Measurements from ENCODE around the gene PEX26.

PEX26 gene

GRCh38 chr22:18056161-18056666 is 21.6 kb upstream of the PEX26 start:
- no peak for TF ChIP-seq CTCF (IDR thresholded peaks at IDR 0.05; ENCODE audit: low read depth, low read length)
- Histone ChIP-seq H3K4me3 (ENCODE audit: low read depth, low read length) (no peak overlapping the region), H3K36me3 (no peaks in the 10 kb centered on the region), H3K9me3 (no peaks in the 10 kb centered on the region), H3K27me3 (no peaks in the 10 kb centered on the region), H3K4me1 (peaks cover 8% of the 10 kb centered on the region)
- DNase-seq, result peak; percentile 58

GRCh38 chr22:18056807-18057474 is 20.8 kb upstream of the PEX26 start:
- TF ChIP-seq CTCF (IDR thresholded peaks at IDR 0.05; ENCODE audit: low read depth, low read length), result no peak
- Histone ChIP-seq H3K27me3 (no peaks in the 10 kb centered on the region), H3K4me3 (ENCODE audit: low read depth, low read length) (no peak overlapping the region), H3K36me3 (no peaks in the 10 kb centered on the region), H3K9me3 (no peaks in the 10 kb centered on the region), H3K4me1 (peaks cover 8% of the 10 kb centered on the region)
- no peak for DNase-seq

- TF ChIP-seq CTCF (IDR thresholded peaks at IDR 0.05; ENCODE audit: low read depth, low read length), result no peak
- H3K9me3 ChIP-seq, result no peaks in the 10 kb centered on the region
- no peak overlapping the region for H3K4me3 ChIP-seq (ENCODE audit: low read depth, low read length)
- no peaks in the 10 kb centered on the region for H3K36me3 ChIP-seq
- no peaks in the 10 kb centered on the region for H3K27me3 ChIP-seq
- peaks cover 8% of the 10 kb centered on the region for H3K4me1 ChIP-seq
- no peak for DNase-seq
Measured at GRCh38 chr22:18057568-18058209, 20.1 kb upstream of the PEX26 start.

GRCh38 chr22:18058371-18059093 is 19.3 kb upstream of the PEX26 start:
- TF ChIP-seq CTCF (IDR thresholded peaks at IDR 0.05; ENCODE audit: low read depth, low read length), result no peak
- H3K4me3 ChIP-seq (ENCODE audit: low read depth, low read length), result no peak overlapping the region
- no peaks in the 10 kb centered on the region for H3K36me3 ChIP-seq
- H3K27me3 ChIP-seq, result no peaks in the 10 kb centered on the region
- DNase-seq, result no peak
- peaks cover 8% of the 10 kb centered on the region for H3K4me1 ChIP-seq
- H3K9me3 ChIP-seq, result no peaks in the 10 kb centered on the region

- DNase-seq, result no peak
- Histone ChIP-seq H3K4me3 (ENCODE audit: low read depth, low read length) (no peak overlapping the region), H3K36me3 (no peaks in the 10 kb centered on the region), H3K4me1 (peaks cover 8% of the 10 kb centered on the region), H3K27me3 (no peaks in the 10 kb centered on the region), H3K9me3 (no peaks in the 10 kb centered on the region)
- TF ChIP-seq CTCF (IDR thresholded peaks at IDR 0.05; ENCODE audit: low read depth, low read length), result no peak
Measured at GRCh38 chr22:18059094-18059417, 18.7 kb upstream of the PEX26 start.

GRCh38 chr22:18059473-18059872 is 18.3 kb upstream of the PEX26 start:
- Histone ChIP-seq H3K9me3 (no peaks in the 10 kb centered on the region), H3K36me3 (no peaks in the 10 kb centered on the region), H3K4me3 (ENCODE audit: low read depth, low read length) (no peak overlapping the region), H3K4me1 (peaks cover 8% of the 10 kb centered on the region), H3K27me3 (no peaks in the 10 kb centered on the region)
- DNase-seq, result no peak
- no peak for TF ChIP-seq CTCF (IDR thresholded peaks at IDR 0.05; ENCODE audit: low read depth, low read length)

Measured in BE2C (cell line).